Body of pancreas (tissue), 4 donors: Measurements from ENCODE around the gene IFNGR1.

ENCODE experiments used
- POLR2A ChIP-seq, 3 donors: fragments of 450-650 bp; IDR thresholded peaks; one replicate each; pipeline ENCODE4 v1.6.1; 2016; ENCODE audit warnings: antibody characterized with exemption in 3 of 3, mild to moderate bottlenecking in 2 of 3
- TF ChIP-seq, protein P1 (sequence below), 7 experiments: fragments of 450-650 bp in 4 of 7; fragments of 200-600 bp in 3 of 7; sonication (generic) in 3 of 7; IDR thresholded peaks; one replicate each; pipeline ENCODE4 v1.5.1; 2016 to 2019; ENCODE audit warnings: antibody characterized with exemption in 7 of 7

- TF ChIP-seq, protein P1, sequence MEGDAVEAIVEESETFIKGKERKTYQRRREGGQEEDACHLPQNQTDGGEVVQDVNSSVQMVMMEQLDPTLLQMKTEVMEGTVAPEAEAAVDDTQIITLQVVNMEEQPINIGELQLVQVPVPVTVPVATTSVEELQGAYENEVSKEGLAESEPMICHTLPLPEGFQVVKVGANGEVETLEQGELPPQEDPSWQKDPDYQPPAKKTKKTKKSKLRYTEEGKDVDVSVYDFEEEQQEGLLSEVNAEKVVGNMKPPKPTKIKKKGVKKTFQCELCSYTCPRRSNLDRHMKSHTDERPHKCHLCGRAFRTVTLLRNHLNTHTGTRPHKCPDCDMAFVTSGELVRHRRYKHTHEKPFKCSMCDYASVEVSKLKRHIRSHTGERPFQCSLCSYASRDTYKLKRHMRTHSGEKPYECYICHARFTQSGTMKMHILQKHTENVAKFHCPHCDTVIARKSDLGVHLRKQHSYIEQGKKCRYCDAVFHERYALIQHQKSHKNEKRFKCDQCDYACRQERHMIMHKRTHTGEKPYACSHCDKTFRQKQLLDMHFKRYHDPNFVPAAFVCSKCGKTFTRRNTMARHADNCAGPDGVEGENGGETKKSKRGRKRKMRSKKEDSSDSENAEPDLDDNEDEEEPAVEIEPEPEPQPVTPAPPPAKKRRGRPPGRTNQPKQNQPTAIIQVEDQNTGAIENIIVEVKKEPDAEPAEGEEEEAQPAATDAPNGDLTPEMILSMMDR (IDR thresholded peaks at IDR 0.05), result no peak
- TF ChIP-seq POLR2A (IDR thresholded peaks at IDR 0.05), result no peak
Measured at GRCh38 chr6:137261761-137262160, 42.6 kb upstream of the IFNGR1 start.
